Measurements from ENCODE around the gene NDUFC1. TPM values are rescaled to one million over a fixed set of nuclear protein-coding genes. Genes with fewer than 3 reads are reported as not detected.
"Not testable (repeated sequence)": the region's sequence is repeated elsewhere in the genome, so short reads cannot be mapped to it uniquely, and the experiment has no call there.

NDUFC1 gene
- polyA plus RNA-seq, 4 donors = 92.4 to 127 (median 92.9) TPM

GRCh38 chr4:139255581-139255980 lies 46.7 kb downstream of the NDUFC1 start:
- not testable (repeated sequence) for DNase-seq (ENCODE audit: low read depth in 4 of 4, low spot score in 2 of 4)

GRCh38 chr4:139253713-139254112 lies 48.6 kb downstream of the NDUFC1 start:
- no peak for DNase-seq (ENCODE audit: low read depth in 4 of 4, low spot score in 2 of 4)

DNA sequence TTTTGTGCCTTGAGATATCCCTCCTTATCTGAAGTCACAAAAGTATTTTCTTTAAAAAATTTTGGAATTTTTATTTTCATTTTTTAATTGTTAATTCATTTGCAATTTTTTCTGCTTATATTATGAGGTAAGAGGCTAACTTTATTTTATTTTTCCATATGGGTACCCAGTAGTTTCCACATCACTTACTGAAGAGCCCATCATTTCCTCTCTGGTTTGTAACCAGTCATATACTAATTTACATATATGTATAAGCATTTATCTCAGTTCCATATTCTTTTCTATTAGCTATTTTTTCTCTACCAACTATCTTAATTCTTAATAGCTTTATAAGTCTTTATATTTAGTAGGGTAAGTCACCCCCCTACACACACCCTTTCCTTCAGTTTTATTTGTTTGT lies 49.2 kb downstream of the NDUFC1 start:
- no peak for DNase-seq (ENCODE audit: low read depth in 4 of 4, low spot score in 2 of 4)

DNA sequence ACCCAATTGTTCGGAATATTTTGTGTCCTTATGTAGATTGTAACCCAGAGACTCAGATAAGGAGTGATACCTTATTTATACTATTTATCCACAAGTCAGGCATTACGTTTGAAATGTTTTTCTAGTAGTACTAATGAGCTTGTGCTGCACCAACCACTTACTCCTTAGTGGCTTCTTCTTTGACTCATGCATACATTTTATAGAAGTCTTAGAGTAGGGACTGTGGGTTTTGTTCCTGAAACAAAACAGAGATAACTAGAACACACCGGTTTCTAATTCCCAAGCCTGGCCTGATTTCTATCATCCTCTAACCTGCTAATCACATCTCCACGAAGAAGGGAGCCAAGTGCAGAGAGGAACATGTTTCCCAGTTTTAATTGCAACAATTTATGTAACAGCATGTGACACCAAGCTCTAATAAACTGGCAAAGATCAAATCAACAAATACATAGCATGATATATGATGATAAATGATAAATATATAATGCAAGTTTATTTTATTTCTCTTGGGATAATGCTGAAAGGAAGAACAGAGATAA lies 54.5 kb downstream of the NDUFC1 start:
- DNase-seq (ENCODE audit: low read depth in 4 of 4, low spot score in 2 of 4) = no peak

GRCh38 chr4:139247241-139247640 lies 55.0 kb downstream of the NDUFC1 start:
- no peak for DNase-seq (ENCODE audit: low read depth in 4 of 4, low spot score in 2 of 4)

DNA sequence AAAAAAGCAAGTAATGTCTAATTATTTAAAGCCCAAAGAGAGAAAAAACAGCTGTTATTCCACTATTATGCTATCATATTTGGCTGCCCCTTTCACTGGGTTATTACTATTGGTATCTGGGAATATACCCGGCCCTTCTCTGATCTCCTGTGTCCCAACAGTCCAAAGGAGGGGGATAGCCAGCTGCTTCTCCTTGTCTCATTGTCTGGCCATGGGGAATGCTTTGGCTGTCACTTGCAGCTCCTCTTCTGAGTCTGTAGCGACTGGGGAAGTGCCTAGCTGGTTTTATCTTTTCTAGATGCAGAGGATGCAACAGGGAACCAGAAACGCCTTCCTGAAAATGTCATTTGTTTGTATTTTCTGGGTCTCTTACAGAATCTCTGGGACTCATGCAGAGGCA lies 56.1 kb downstream of the NDUFC1 start:
- DNase-seq (ENCODE audit: low read depth in 4 of 4, low spot score in 2 of 4) = no peak

- DNase-seq (ENCODE audit: low read depth in 4 of 4, low spot score in 2 of 4) = no peak
Observed at GRCh38 chr4:139245590-139245989, 56.7 kb downstream of the NDUFC1 start.

DNA sequence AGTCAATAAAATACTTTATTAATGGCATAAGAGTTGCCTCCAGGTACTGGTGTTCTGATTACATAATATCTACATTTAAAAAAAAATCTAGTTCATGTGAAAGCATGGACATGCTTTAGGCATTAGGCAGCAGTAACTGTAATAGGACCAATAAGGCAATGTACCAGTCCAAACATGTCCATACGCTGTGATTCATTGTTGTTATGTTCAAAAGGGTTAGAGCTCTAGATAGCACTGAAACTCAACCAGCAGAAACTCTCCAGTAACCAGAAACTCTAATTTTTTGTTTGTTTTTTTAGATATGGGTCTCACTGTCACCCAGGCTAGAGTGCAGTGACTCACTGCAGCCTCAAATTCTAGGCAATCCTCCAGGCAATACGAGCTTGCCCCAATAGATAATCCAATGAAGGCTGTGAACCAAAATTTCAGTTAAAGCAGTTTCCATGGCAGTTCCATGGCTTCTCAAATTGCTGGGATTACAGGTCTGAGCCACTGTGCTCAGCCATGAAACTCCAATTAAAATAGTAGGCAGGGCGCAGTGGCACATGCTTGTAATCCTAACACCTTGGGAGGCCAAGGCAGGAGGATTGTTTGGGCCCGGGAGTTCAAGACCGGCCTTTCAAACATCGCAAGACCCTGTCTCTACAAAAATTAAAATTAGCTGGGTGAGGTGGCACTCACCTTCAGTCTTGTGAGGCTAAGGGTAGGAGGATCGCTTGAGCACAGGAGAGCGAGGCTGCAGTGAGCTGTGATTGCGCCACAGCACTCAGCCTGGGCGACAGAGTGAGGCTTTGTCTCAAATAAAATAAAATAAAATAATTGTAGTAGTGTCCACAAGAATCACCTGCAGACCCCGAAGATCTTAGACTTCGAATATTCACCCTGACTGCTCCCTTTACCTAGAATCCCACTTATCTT lies 58.6 kb downstream of the NDUFC1 start:
- no peak for DNase-seq (ENCODE audit: low read depth in 4 of 4, low spot score in 2 of 4)

DNA sequence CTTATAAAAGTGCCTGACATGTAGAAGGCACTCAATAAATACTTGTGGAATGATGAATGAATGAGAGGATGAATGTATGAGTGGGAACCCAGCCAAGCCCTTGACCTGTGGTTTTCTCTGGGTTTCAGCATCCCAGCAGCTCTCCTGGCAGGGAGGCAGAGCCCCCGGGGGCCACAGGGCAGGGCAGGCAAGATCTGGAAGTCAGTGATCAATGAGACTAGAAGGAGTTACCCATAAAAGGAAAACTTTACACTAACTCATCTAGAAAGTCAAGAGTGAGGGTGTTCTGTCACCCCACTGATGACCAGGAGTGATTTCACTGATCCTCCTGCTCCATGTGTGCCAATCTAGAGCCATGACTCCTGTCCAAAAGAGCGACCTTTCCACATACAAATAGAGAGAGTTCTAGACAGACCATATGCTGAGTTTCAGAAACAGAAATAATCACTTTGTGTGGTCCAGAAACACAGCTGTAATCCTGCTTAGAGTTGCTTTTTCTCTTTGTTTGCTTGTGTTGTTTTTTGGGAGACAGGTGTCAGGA lies 59.7 kb downstream of the NDUFC1 start:
- DNase-seq (ENCODE audit: low read depth in 4 of 4, low spot score in 2 of 4) = no peak

GRCh38 chr4:139241784-139242151 lies 60.5 kb downstream of the NDUFC1 start:
- DNase-seq (ENCODE audit: low read depth in 4 of 4, low spot score in 2 of 4) = no peak

DNA sequence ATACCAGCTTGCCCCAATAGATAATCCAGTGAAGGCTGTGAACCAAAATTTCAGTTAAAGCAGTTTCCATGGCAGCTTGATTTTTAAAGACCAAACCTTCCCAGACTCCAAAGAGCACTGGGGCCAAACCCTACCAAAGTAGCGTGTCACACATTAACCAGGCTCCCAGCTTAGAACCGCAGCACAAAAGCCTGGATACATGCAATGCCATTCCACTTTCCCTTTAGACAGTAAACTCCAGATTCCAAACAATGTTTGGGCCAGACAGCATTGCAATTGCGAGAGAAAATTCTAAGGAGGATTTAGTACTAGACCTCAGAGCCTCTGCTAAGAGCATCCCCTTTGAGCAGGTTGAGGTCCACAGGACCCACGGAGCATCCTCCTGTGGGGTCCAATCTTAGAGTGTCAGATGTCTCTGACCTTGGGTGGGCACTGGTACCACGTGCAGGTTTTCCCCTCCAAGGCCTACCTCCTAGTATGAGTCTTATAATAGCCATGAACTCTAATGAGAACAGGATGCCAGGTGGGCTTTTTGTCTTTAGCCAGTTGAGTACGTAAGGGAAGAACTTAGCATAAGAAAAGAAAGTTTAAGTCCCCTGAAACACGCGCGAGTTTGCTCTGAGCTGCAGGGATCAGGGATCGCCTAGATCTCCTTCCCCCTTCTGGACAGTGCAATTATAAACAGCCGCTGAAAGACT lies 61.0 kb downstream of the NDUFC1 start:
- DNase-seq (ENCODE audit: low read depth in 4 of 4, low spot score in 2 of 4) = peak in 1 of 4 donors; percentile 7

Other genes starting within 250 kb of the NDUFC1 start
- 10 to 100 TPM; 56.0 to 70.0 (median 63.7) TPM for gene ELF2, start 125.3 kb downstream of the NDUFC1 start, polyA plus RNA-seq (ENCODE audit: insufficient read length in 4 of 4)
- gene MGARP, start 22.3 kb downstream of the NDUFC1 start, polyA plus RNA-seq (ENCODE audit: insufficient read length in 4 of 4) = under 1 TPM in 3 of 4 donors, not detected in 1; 0.44 to 0.52 (median 0.48) TPM
- gene NAA15, start 972 bp downstream of the NDUFC1 start, polyA plus RNA-seq (ENCODE audit: insufficient read length in 4 of 4) = 10 to 100 TPM; 29.3 to 38.3 (median 35.2) TPM
- 10 to 100 TPM; 10.1 to 13.0 (median 11.4) TPM for gene RAB33B, start 151.6 kb upstream of the NDUFC1 start, polyA plus RNA-seq (ENCODE audit: insufficient read length in 4 of 4)